ENCODE measurements around the gene MYMX.

GRCh38 chr6:44182911-44183390, 33.8 kb upstream of the MYMX start:
- TF ChIP-seq ZNF202 (tag by site-specific recombination; IDR thresholded peaks at IDR 0.05; ENCODE audit: borderline replicate concordance) = no peak
- no peak for TF ChIP-seq CTCF (tag by site-specific recombination; IDR thresholded peaks at IDR 0.05)
- no peak for TF ChIP-seq ZNF529 (tag by site-specific recombination; IDR thresholded peaks at IDR 0.05; ENCODE audit: insufficient replicate concordance)
- TF ChIP-seq, protein P1, sequence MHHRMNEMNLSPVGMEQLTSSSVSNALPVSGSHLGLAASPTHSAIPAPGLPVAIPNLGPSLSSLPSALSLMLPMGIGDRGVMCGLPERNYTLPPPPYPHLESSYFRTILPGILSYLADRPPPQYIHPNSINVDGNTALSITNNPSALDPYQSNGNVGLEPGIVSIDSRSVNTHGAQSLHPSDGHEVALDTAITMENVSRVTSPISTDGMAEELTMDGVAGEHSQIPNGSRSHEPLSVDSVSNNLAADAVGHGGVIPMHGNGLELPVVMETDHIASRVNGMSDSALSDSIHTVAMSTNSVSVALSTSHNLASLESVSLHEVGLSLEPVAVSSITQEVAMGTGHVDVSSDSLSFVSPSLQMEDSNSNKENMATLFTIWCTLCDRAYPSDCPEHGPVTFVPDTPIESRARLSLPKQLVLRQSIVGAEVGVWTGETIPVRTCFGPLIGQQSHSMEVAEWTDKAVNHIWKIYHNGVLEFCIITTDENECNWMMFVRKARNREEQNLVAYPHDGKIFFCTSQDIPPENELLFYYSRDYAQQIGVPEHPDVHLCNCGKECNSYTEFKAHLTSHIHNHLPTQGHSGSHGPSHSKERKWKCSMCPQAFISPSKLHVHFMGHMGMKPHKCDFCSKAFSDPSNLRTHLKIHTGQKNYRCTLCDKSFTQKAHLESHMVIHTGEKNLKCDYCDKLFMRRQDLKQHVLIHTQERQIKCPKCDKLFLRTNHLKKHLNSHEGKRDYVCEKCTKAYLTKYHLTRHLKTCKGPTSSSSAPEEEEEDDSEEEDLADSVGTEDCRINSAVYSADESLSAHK (tag by site-specific recombination; IDR thresholded peaks at IDR 0.05) = no peak
- TF ChIP-seq RBAK (tag by site-specific recombination; IDR thresholded peaks at IDR 0.05) = no peak
- TF ChIP-seq, protein P2, sequence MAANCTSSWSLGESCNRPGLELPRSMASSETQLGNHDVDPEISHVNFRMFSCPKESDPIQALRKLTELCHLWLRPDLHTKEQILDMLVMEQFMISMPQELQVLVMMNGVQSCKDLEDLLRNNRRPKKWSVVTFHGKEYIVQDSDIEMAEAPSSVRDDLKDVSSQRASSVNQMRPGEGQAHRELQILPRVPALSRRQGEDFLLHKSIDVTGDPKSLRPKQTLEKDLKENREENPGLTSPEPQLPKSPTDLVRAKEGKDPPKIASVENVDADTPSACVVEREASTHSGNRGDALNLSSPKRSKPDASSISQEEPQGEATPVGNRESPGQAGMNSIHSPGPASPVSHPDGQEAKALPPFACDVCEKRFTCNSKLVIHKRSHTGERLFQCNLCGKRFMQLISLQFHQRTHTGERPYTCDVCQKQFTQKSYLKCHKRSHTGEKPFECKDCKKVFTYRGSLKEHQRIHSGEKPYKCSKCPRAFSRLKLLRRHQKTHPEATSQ (tag by site-specific recombination; IDR thresholded peaks at IDR 0.05) = no peak
- TF ChIP-seq, protein P3, sequence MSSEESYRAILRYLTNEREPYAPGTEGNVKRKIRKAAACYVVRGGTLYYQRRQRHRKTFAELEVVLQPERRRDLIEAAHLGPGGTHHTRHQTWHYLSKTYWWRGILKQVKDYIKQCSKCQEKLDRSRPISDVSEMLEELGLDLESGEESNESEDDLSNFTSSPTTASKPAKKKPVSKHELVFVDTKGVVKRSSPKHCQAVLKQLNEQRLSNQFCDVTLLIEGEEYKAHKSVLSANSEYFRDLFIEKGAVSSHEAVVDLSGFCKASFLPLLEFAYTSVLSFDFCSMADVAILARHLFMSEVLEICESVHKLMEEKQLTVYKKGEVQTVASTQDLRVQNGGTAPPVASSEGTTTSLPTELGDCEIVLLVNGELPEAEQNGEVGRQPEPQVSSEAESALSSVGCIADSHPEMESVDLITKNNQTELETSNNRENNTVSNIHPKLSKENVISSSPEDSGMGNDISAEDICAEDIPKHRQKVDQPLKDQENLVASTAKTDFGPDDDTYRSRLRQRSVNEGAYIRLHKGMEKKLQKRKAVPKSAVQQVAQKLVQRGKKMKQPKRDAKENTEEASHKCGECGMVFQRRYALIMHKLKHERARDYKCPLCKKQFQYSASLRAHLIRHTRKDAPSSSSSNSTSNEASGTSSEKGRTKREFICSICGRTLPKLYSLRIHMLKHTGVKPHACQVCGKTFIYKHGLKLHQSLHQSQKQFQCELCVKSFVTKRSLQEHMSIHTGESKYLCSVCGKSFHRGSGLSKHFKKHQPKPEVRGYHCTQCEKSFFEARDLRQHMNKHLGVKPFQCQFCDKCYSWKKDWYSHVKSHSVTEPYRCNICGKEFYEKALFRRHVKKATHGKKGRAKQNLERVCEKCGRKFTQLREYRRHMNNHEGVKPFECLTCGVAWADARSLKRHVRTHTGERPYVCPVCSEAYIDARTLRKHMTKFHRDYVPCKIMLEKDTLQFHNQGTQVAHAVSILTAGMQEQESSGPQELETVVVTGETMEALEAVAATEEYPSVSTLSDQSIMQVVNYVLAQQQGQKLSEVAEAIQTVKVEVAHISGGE (tag by site-specific recombination; conservative IDR thresholded peaks at IDR 0.05; ENCODE audit: low read depth) = no peak
- TF ChIP-seq KLF10 (tag by site-specific recombination; IDR thresholded peaks at IDR 0.05) = no peak
- TF ChIP-seq ZNF274 (IDR thresholded peaks at IDR 0.05; ENCODE audit: low read length) = no peak
- no peak for TF ChIP-seq ZNF274 (tag by site-specific recombination; IDR thresholded peaks at IDR 0.05; ENCODE audit: borderline replicate concordance)
- no peak for TF ChIP-seq MYNN (tag by site-specific recombination; IDR thresholded peaks at IDR 0.05; ENCODE audit: borderline replicate concordance)
- no peak for TF ChIP-seq ZNF423 (tag by site-specific recombination; IDR thresholded peaks at IDR 0.05)
- no peak for TF ChIP-seq ZNF571 (tag by site-specific recombination; IDR thresholded peaks at IDR 0.05)
- TF ChIP-seq YY1 (tag by site-specific recombination; IDR thresholded peaks at IDR 0.05) = no peak

Data from HEK293 (cell line).